SJCRH30 (cell line): ENCODE results near the gene MVB12B. TPM values are rescaled to one million over a fixed set of nuclear protein-coding genes. Genes with fewer than 3 reads are reported as not detected.
"Not testable (repeated sequence)": the region's sequence is repeated elsewhere in the genome, so short reads cannot be mapped to it uniquely, and the experiment has no call there.

Experiments used
- DNase-seq, 2 experiments: peaks; one replicate each; pipeline ENCODE4 v3.0.0-alpha.2; 2015 to 2020
- H3K27ac ChIP-seq: fragments of 250-450 bp; sonication (Bioruptor Pico); 2 replicates; pipeline ENCODE4 v1.5.1; 2020; ENCODE audit warnings: mild to moderate bottlenecking, moderate library complexity
- H3K27me3 ChIP-seq: fragments of 250-450 bp; sonication (Bioruptor Pico); 2 replicates; pipeline ENCODE4 v1.5.1; 2020; ENCODE audit warnings: mild to moderate bottlenecking, moderate library complexity
- H3K36me3 ChIP-seq: fragments of 250-450 bp; sonication (Bioruptor Pico); 2 replicates; pipeline ENCODE4 v1.5.1; 2020; ENCODE audit warnings: mild to moderate bottlenecking, moderate library complexity
- H3K4me1 ChIP-seq: fragments of 250-450 bp; sonication (Bioruptor Pico); 2 replicates; pipeline ENCODE4 v1.5.1; 2020; ENCODE audit warnings: mild to moderate bottlenecking, moderate library complexity
- H3K4me3 ChIP-seq: fragments of 250-450 bp; sonication (Bioruptor Pico); 2 replicates; pipeline ENCODE4 v1.5.1; 2020; ENCODE audit warnings: mild to moderate bottlenecking, moderate library complexity
- H3K9me3 ChIP-seq: fragments of 250-450 bp; sonication (Bioruptor Pico); replicated peaks from 2 replicates; pipeline ENCODE4 v1.5.1; 2020; ENCODE audit warnings: mild to moderate bottlenecking, moderate library complexity
- total RNA-seq: library from RNA; depleted of rRNA; stranded (reverse); fragments of >200 nt; shearing (Covaris generic); gene quantifications from 2 replicates; pipeline ENCODE4 v1.2.3, GENCODE V29; 2014

MVB12B gene
- total RNA-seq, 1 experiment from 2014 or later: 21.9 TPM

GRCh38 chr9:126546036-126546435, 219.4 kb downstream of the MVB12B start:
- no peak overlapping the region for H3K4me3 ChIP-seq
- no peak for DNase-seq
- H3K27me3 ChIP-seq: no peaks in the 10 kb centered on the region
- no peak overlapping the region for H3K27ac ChIP-seq
- H3K9me3 ChIP-seq: no peaks in the 10 kb centered on the region
- H3K36me3 ChIP-seq: no peaks in the 10 kb centered on the region
- peaks cover 20% of the 10 kb centered on the region for H3K4me1 ChIP-seq

GRCh38 chr9:126548312-126548711, 221.7 kb downstream of the MVB12B start:
- Histone ChIP-seq H3K9me3 (no peaks in the 10 kb centered on the region), H3K4me3 (no peak overlapping the region), H3K36me3 (no peaks in the 10 kb centered on the region), H3K4me1 (peaks cover 25% of the 10 kb centered on the region), H3K27ac (no peak overlapping the region), H3K27me3 (no peaks in the 10 kb centered on the region)
- DNase-seq: no peak

GRCh38 chr9:126549246-126550006, 222.8 kb downstream of the MVB12B start:
- Histone ChIP-seq H3K36me3 (no peaks in the 10 kb centered on the region), H3K27me3 (no peaks in the 10 kb centered on the region), H3K9me3 (no peaks in the 10 kb centered on the region), H3K4me1 (peaks cover 25% of the 10 kb centered on the region), H3K27ac (no peak overlapping the region), H3K4me3 (no peak overlapping the region)
- DNase-seq: peak; percentile 61 to 66

- H3K27me3 ChIP-seq: no peaks in the 10 kb centered on the region
- H3K27ac ChIP-seq: no peak overlapping the region; the same call in 1 of the 2 replicates
- DNase-seq: peak; percentile 78 to 84
- no peaks in the 10 kb centered on the region for H3K9me3 ChIP-seq
- H3K36me3 ChIP-seq: no peaks in the 10 kb centered on the region
- H3K4me1 ChIP-seq: peaks cover 25% of the 10 kb centered on the region
- H3K4me3 ChIP-seq: no peak overlapping the region
These were observed 224.3 kb downstream of the MVB12B start for GRCh38 chr9:126550891-126551351.

GRCh38 chr9:126551812-126552211, 225.2 kb downstream of the MVB12B start:
- DNase-seq: no peak
- no peaks in the 10 kb centered on the region for H3K27me3 ChIP-seq
- H3K36me3 ChIP-seq: no peaks in the 10 kb centered on the region
- H3K4me1 ChIP-seq: peaks cover 25% of the 10 kb centered on the region
- no peaks in the 10 kb centered on the region for H3K9me3 ChIP-seq
- no peak overlapping the region for H3K4me3 ChIP-seq
- no peak overlapping the region for H3K27ac ChIP-seq

- Histone ChIP-seq H3K4me1 (peaks cover 24% of the 10 kb centered on the region), H3K9me3 (peaks cover under 1% of the 10 kb centered on the region; the same call in 1 of the 2 replicates), H3K36me3 (no peaks in the 10 kb centered on the region), H3K27me3 (no peaks in the 10 kb centered on the region; the same call in 1 of the 2 replicates), H3K27ac (no peak overlapping the region), H3K4me3 (no peak overlapping the region)
- no peak for DNase-seq
These were observed 227.7 kb downstream of the MVB12B start for GRCh38 chr9:126554292-126554691.

- not testable (repeated sequence) for H3K27me3 ChIP-seq, H3K4me3 ChIP-seq, H3K27ac ChIP-seq, DNase-seq, H3K9me3 ChIP-seq, H3K36me3 ChIP-seq
- H3K4me1 ChIP-seq: peaks cover 16% of the 10 kb centered on the region
These were observed 228.8 kb downstream of the MVB12B start for GRCh38 chr9:126555421-126555820.
